Measurements from ENCODE around the gene CD80.
"Not testable (repeated sequence)": the region's sequence is repeated elsewhere in the genome, so short reads cannot be mapped to it uniquely, and the experiment has no call there.

CD80 gene

GRCh38 chr3:119559441-119559963, at the start of gene CD80:
Gene CD80, minus strand, starts transcription at chr3:119559614. Its CDS starts 1,886 bp downstream, at chr3:119557728.
- DNase-seq, result peak; percentile 81

GRCh38 chr3:119608405-119609000, 49.1 kb upstream of the CD80 start:
- no peak for DNase-seq

DNA sequence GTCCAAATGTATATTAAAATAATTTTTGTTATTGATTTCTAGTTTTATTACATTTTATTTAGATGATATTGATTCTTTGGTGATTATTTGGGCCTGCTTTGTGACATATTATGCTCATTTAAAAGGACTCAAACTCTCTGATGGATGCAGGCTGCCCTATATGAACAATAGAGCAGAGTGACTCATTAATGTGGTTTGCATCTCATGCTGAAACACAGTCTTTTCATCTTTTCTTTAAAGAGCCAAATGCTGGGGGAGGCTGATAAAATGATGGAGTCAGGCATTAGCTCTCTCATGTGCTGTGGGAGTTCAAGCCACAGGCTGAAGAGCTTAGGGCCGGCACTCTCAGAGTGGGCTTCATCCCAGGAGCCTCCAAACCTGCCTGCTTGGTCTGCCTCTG, 45.5 kb upstream of the CD80 start:
- DNase-seq, result no peak

DNA sequence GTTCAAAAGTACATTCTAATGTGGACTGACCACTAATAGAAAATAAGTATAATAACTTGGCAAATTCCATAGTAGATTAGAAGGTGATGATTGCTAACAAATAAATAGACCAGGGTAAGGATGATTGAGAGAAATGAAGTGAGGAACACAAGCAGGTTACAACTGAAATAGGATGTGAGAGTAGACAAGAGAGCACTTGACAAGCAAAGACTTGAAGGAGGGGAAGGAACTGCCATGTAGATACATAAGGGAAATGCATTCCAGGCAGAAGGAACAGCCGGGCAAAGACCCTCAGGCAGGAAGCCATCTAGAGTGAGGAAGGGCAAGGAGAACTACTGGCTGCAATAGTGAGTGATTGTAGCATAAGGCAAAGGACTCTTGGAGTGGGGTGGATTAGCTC, 43.3 kb upstream of the CD80 start:
- DNase-seq, result no peak

DNA sequence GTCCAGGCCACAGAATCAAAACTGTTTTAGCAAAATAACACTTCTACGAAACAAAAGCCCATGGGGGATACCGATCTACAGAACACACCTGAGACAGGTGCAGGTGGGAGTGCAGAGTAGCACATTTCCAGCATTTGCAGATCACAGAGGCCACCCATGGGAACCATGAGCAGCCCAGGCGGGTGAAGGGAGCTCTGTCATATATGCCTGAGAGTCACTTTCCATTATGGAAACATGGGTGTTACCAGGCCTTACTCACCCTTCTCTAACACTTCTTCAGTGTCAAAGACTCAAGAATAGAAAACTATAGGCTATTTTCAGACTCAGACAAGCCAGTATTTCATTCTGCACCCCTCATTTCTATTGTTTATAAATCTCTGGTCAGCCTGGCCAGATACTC, 41.7 kb upstream of the CD80 start:
- no peak for DNase-seq

GRCh38 chr3:119600732-119601131, 41.3 kb upstream of the CD80 start:
- peak; percentile 16 for DNase-seq

DNA sequence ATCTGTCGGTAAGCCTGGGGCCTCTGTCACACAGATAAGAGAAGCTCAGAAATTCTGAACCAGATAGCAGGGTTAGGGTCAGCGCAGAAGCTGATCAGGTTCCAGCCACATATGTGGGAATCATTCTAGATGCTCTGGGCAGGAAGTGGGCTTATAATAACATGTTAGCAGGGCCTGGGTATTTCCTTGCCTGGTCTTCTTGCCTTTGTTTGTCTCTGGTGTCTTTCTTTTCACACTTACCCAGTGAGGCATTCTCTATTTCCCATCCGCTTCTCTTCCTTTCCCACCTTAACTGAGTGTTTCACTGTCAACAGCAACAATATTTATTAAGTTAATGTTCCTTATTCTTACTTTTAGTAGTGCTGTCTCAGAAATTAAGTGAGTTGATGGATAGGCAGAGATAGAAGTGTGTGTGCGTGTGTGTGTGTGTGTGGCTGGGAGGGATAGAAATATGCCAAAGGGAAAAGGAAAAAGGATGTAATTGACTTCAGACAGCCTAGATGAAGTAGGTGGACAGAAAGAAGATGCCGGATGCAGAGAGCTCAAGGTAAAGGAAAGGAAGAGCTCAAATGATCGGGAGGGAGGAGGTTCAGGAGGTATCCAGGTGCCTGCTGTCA, 40.3 kb upstream of the CD80 start:
- no peak for DNase-seq

DNA sequence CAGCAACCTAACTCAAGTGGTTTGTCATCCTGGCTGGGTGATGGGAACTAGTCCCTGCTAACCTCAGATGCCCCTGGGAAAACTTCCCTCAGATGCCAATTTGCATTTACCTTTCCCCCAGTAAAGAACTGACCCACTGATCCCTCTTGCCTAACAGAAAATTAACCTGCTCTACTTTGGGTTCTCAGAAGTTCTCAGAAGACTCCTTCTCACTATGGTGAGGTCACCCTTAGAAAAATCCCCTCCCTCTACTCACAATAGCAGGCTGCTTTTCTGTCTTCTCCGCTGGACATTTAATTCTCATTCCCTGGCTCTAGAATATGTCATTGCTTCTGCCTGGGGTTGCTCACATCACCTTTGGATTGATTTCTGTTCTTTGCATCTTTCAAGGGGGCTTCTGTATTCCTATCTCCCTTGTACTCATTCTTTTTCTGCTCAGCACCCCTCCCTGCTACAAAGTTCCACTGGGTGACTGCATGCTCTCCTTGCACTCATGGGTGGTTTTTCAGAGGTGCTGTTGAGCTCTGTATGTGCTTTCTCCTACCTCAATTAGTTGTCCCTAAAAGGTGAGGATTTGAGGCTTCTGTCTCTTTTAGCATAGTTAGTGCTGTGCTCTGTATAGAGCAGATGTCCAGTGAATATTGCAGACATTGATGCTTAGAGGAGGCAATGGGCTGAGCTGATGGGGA, 39.1 kb upstream of the CD80 start:
- DNase-seq, result no peak

DNA sequence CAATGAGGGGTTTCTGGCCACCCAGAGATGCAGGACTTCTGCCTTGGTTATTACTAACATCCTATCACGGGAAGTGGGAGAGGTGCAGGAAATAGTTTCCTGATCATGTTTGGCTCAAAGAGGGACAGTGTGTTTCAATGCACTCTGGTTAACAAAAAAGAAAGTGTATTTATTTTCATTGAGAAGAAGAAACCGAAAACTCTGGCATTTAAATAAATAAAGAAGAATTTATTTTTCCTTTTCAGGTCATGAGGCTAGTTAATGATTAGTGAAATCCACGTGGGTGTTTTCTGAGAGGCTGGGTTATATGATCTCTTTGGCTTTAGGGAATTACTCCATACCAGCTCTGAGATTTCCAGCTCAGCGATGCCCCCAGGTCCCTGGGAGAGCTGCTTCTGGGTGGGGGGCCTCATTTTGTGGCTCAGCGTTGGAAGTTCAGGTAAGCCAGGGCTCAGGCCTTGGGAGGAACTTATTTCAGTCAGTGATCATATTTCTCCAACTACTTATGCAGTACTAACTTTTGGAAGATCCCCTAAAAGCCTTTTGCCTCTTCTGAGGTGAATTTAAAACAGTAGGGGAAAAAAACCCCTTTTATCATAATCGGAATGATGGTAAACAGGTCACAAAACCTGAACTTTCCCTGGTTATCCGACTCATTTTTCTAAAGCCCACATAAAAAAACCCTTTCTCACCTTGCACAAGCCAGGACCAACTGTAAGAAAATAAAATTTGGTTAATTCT, 38.3 kb upstream of the CD80 start, which contains the start of gene PLA1A:
PLA1A (plus strand) TSS at position 338 of the 741 bp plus-strand sequence; CDS start at position 367, 29 bp downstream.
- no peak for DNase-seq

GRCh38 chr3:119596398-119596797, 37.0 kb upstream of the CD80 start:
- no peak for DNase-seq

GRCh38 chr3:119595639-119596334, 36.4 kb upstream of the CD80 start:
- DNase-seq, result no peak

DNA sequence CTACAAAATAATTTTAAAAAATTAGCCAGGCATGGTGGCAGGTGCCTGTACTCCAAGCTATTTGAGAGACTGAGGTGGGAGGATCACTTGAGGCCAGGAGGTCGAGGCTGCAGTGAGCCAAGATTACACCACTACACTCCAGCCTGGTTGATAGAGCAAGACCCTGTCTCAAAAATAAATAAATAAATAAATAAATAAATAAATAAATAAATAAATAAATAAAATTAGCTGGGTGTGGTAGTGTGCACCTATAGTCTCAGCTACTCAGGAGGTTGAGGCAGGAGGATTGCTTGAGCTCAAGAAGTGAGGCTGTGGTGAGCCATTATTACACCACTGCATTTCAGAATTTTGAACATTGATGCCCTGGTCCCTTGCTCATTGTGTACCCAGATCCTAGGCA, 35.5 kb upstream of the CD80 start:
- not testable (repeated sequence) for DNase-seq

DNA sequence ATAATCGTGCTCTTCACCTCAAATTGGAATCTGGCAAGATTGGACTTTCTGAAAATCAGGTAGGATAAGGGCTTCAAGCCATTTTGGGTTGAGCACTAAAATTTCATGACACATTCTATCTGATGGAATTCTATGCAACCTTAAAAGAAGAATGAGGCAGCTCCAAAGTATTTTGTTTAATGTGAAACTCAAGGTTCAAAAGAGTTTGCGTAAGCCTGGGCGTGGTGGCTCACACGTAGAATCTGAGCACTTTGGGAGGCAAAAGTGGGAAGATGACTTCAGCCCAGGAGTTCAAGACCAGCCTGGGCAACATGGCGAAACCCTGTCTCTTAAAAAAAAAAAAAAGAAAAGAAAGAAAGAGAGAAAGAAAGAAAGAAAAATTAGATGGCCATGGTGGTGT, 34.7 kb upstream of the CD80 start:
- DNase-seq, result no peak

- no peak for DNase-seq
Measured at GRCh38 chr3:119592861-119593260, 33.4 kb upstream of the CD80 start.

GRCh38 chr3:119590706-119591105, 31.3 kb upstream of the CD80 start:
- DNase-seq, result no peak

GRCh38 chr3:119589102-119589773, 29.8 kb upstream of the CD80 start:
- no peak for DNase-seq

DNA sequence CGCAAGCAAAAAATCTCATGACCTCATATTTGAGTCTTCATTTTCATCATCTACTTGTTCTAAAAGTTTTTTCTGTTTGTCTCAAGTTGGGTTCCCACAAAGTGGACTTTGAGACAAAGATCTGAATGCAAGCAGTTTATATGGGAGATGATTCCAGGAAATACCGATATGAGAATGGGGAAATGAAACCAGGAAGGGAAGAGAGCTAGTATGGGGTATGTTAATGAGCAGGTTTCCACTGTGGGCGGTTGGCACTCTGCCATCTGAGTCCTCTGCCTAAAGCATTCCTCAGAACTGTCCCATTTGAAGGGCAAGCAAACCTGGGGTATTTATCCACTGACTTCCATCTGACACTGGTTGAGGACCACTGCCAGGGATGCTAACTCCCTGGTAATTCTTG, 28.7 kb upstream of the CD80 start:
- DNase-seq, result no peak

GRCh38 chr3:119586733-119587172, 27.3 kb upstream of the CD80 start:
- DNase-seq, result no peak

GRCh38 chr3:119585856-119586570, 26.6 kb upstream of the CD80 start:
- DNase-seq, result no peak

- DNase-seq, result no peak
Measured at GRCh38 chr3:119585208-119585607, 25.8 kb upstream of the CD80 start.

DNA sequence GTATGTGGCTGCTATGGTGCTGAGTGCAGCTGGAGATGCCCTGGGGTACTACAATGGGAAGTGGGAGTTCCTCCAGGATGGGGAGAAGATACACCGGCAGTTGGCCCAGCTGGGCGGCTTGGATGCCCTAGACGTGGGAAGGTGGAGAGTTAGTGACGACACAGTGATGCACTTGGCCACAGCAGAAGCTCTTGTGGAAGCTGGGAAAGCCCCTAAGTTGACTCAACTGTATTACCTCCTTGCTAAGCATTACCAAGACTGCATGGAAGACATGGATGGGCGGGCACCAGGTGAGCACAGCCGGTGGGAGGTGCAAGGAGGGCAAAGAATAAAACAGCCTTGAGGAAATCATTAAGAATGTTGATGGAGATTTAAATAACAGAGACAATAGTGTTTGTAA, 22.8 kb upstream of the CD80 start:
- no peak for DNase-seq
